ENCODE results near the gene OSBPL10. TPM values are rescaled to one million over a fixed set of nuclear protein-coding genes. Genes with fewer than 3 reads are reported as not detected.
"Not testable (repeated sequence)": the region's sequence is repeated elsewhere in the genome, so short reads cannot be mapped to it uniquely, and the experiment has no call there.

The OSBPL10 gene
- total RNA-seq = 15.2 and 15.5 TPM in 2 replicates
- polyA plus RNA-seq (2012) = 26.9 TPM

GRCh38 chr3:31981206-31982181 is at the start of gene OSBPL10, which contains the start of gene ZNF860:
Gene OSBPL10, minus strand, starts transcription at chr3:31981262. Its CDS starts 83 bp downstream, at chr3:31981179.
Gene ZNF860, plus strand, starts transcription at chr3:31981750. Its CDS starts 7,330 bp downstream, at chr3:31989080.
- peak; percentile 92 for DNase-seq (ENCODE audit: low read depth)

GRCh38 chr3:32026593-32026992 is 45.5 kb upstream of the OSBPL10 start:
- no peak for DNase-seq (ENCODE audit: low read depth)

GRCh38 chr3:32022947-32023346 is 41.9 kb upstream of the OSBPL10 start:
- DNase-seq (ENCODE audit: low read depth) = no peak

GRCh38 chr3:32021748-32022147 is 40.7 kb upstream of the OSBPL10 start:
- DNase-seq (ENCODE audit: low read depth) = no peak

GRCh38 chr3:32021155-32021554 is 40.1 kb upstream of the OSBPL10 start:
- no peak for DNase-seq (ENCODE audit: low read depth)

GRCh38 chr3:32018757-32019564 is 37.9 kb upstream of the OSBPL10 start:
- peak; percentile 70 for DNase-seq (ENCODE audit: low read depth)

- no peak for DNase-seq (ENCODE audit: low read depth)
These were observed 36.2 kb upstream of the OSBPL10 start for GRCh38 chr3:32017286-32017685.

- DNase-seq (ENCODE audit: low read depth) = not testable (repeated sequence)
These were observed 34.6 kb upstream of the OSBPL10 start for GRCh38 chr3:32015638-32016037.

GRCh38 chr3:32010699-32011098 is 29.6 kb upstream of the OSBPL10 start:
- DNase-seq (ENCODE audit: low read depth) = not testable (repeated sequence)

- DNase-seq (ENCODE audit: low read depth) = no peak
These were observed 28.9 kb upstream of the OSBPL10 start for GRCh38 chr3:32009957-32010356.

GRCh38 chr3:32009101-32009500 is 28.0 kb upstream of the OSBPL10 start:
- DNase-seq (ENCODE audit: low read depth) = peak; percentile 61

GRCh38 chr3:32004113-32004765 is 23.2 kb upstream of the OSBPL10 start:
- DNase-seq (ENCODE audit: low read depth) = peak; percentile 36

GRCh38 chr3:32003380-32003779 is 22.3 kb upstream of the OSBPL10 start:
- no peak for DNase-seq (ENCODE audit: low read depth)

GRCh38 chr3:32002561-32003368 is 21.7 kb upstream of the OSBPL10 start:
- no peak for DNase-seq (ENCODE audit: low read depth)

GRCh38 chr3:32000877-32001276 is 19.8 kb upstream of the OSBPL10 start:
- DNase-seq (ENCODE audit: low read depth) = no peak

- DNase-seq (ENCODE audit: low read depth) = no peak
These were observed 18.9 kb upstream of the OSBPL10 start for GRCh38 chr3:31999907-32000439.

- no peak for DNase-seq (ENCODE audit: low read depth)
These were observed 16.4 kb upstream of the OSBPL10 start for GRCh38 chr3:31997500-31997899.

GRCh38 chr3:31996195-31996594 is 15.1 kb upstream of the OSBPL10 start:
- no peak for DNase-seq (ENCODE audit: low read depth)

- DNase-seq (ENCODE audit: low read depth) = not testable (repeated sequence)
These were observed 14.0 kb upstream of the OSBPL10 start for GRCh38 chr3:31995026-31995425.

- DNase-seq (ENCODE audit: low read depth) = no peak
These were observed 12.8 kb upstream of the OSBPL10 start for GRCh38 chr3:31993843-31994242.

All from myocyte (in vitro differentiated cells).